Spleen (tissue), 7 donors: ENCODE measurements around the gene TMPRSS4.

Experiments used
- POLR2A ChIP-seq, 3 donors: fragments of 450-650 bp; IDR thresholded peaks; one replicate each; pipeline ENCODE4 v1.5.1; 2017; ENCODE audit warnings: antibody characterized with exemption in 3 of 3, mild to moderate bottlenecking in 1 of 3
- TF ChIP-seq, protein P1 (sequence below), 11 experiments: fragments of 200-600 bp in 7 of 11; fragments of 450-650 bp in 4 of 11; sonication (generic) in 4 of 11; IDR thresholded peaks in 8 of 11; conservative IDR thresholded peaks in 3 of 11; 1 replicate in 7 of 11; 2 replicates in 4 of 11; pipeline versions ENCODE4 v1.4.0 to v1.8.0; 2016 to 2021; ENCODE audit warnings: antibody characterized with exemption in 11 of 11, inconsistent platforms in 4 of 11, mild to moderate bottlenecking in 1 of 11
- donor health status: DM: no; HTN: no; CAD: no; lungs with moderate emphysema.
- donor health status: DM: no; HTN: no; CAD: no.
- donor health status: DM: no; HTN: no; CAD: no.

GRCh38 chr11:118142081-118142480, 65.2 kb downstream of the TMPRSS4 start:
- TF ChIP-seq, protein P1, sequence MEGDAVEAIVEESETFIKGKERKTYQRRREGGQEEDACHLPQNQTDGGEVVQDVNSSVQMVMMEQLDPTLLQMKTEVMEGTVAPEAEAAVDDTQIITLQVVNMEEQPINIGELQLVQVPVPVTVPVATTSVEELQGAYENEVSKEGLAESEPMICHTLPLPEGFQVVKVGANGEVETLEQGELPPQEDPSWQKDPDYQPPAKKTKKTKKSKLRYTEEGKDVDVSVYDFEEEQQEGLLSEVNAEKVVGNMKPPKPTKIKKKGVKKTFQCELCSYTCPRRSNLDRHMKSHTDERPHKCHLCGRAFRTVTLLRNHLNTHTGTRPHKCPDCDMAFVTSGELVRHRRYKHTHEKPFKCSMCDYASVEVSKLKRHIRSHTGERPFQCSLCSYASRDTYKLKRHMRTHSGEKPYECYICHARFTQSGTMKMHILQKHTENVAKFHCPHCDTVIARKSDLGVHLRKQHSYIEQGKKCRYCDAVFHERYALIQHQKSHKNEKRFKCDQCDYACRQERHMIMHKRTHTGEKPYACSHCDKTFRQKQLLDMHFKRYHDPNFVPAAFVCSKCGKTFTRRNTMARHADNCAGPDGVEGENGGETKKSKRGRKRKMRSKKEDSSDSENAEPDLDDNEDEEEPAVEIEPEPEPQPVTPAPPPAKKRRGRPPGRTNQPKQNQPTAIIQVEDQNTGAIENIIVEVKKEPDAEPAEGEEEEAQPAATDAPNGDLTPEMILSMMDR (IDR thresholded peaks at IDR 0.05 in 8 of 11, conservative IDR thresholded peaks at IDR 0.05 in 3 of 11), result no peak
- no peak for TF ChIP-seq POLR2A (IDR thresholded peaks at IDR 0.05)
